Activated naive CD4-positive, alpha-beta T cell treated with anti-CD3 and anti-CD28 coated beads for 36 hours (primary cell): ENCODE results near the gene ZNF423. TPM values are rescaled to one million over a fixed set of nuclear protein-coding genes. Genes with fewer than 3 reads are reported as not detected.

Experiments used
- CTCF ChIA-PET: fragments of 350-600 bp; sonication (Branson Sonifier 250); formaldehyde crosslinking; loops from one replicate; lab custom pipeline; 2021; ENCODE audit warnings: antibody characterized with exemption; lab: Charles Lee
- DNase-seq: peaks from one replicate; pipeline ENCODE4 v3.0.0-alpha.2; 2020
- H3K27ac Mint-ChIP-seq: one replicate; pipeline ENCODE4 v1.8.0; 2021; ENCODE audit warnings: mild to moderate bottlenecking, mixed read lengths
- H3K27me3 Mint-ChIP-seq: one replicate; pipeline ENCODE4 v1.8.0; 2021; ENCODE audit warnings: low read depth, mixed read lengths
- H3K36me3 Mint-ChIP-seq: one replicate; pipeline ENCODE4 v1.8.0; 2021; ENCODE audit warnings: low read depth, mixed read lengths
- H3K4me1 Mint-ChIP-seq: one replicate; pipeline ENCODE4 v1.8.0; 2021; ENCODE audit warnings: low read depth, mixed read lengths
- H3K4me3 Mint-ChIP-seq: one replicate; pipeline ENCODE4 v1.8.0; 2021; ENCODE audit warnings: mild to moderate bottlenecking, moderate library complexity, mixed read lengths
- H3K9me3 Mint-ChIP-seq: one replicate; pipeline ENCODE4 v1.8.0; 2021; ENCODE audit warnings: mixed read lengths
- intact Hi-C: fragments of 100-400 bp; cut with micrococcal nuclease; formaldehyde crosslinking; loops from one replicate; pipeline ENCODE4 v1.15.1; 2023
- total RNA-seq, 2 experiments: library from RNA; stranded (reverse); gene quantifications; one replicate each; pipeline ENCODE4 v1.2.3, GENCODE V29; 2021

Gene ZNF423
- total RNA-seq, 2 experiments from 2014 or later: 0.05 TPM; not detected in 1

DNA sequence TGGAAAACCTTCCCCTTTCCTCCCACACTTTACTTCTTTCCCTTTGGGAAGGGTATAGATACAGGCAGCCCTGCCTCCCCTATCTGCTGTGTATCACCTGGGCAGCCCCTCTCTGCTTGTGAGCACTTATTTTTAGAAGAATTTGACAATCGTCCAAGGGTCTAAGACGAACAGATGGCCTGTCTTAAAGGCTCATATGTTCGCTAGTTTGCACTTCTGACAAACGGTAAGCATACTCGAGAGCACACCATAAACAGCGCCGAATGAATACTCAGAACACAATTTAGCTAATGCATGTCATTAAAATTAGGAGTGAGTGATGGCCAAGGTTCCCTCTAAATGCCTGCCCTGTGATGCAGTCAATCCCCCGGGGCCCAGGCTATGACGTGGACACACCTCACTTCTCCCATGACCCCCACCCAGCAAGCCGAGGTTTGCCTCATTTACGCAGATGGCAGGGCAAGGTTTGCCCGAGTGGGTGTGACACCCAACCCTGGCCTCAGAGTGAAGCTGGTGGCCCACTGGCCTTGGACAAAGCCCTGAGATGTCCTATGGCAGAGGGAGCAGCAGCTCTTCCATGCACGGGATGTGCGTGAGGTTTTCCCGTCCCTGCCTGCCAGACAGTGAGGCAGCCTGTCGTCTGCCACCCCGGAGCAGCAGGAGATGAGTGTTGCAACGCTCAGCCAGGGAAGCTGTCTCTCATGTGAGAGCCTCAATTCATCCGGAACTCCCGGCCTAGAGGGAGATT, 357.1 kb downstream of the ZNF423 start:
- H3K27ac Mint-ChIP-seq: no peak overlapping the region
- H3K9me3 Mint-ChIP-seq: no peaks in the 10 kb centered on the region
- H3K4me3 Mint-ChIP-seq: no peak overlapping the region
- DNase-seq: no peak
- intact Hi-C loops: no loop called here
- H3K36me3 Mint-ChIP-seq: no peaks in the 10 kb centered on the region
- CTCF ChIA-PET: interaction anchor here (0.9 kb wide), 2 partner anchors 26 to 94 kb away, joined by 3 read pairs; no protein-coding TSS in a partner anchor
- no peaks in the 10 kb centered on the region for H3K27me3 Mint-ChIP-seq
- H3K4me1 Mint-ChIP-seq: peaks cover 4% of the 10 kb centered on the region

DNA sequence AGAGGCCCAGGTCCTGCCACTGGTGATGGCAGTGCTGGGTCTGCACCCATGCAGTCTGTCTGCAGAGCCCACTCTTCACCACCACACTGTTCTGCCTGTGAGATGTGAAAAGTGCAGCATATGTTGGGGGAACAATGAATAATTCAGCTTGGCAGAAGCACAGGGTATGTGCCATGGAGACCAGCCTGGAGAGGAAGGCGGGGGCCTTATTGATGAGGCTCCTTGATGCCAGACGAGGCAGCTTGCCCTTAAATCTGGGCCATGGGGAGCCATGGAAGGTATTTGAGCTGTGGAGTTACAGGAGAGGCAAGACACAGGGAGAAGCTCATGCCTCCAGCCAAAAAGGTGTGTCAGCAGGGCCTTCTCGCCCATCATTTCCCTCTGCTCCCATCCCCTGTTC, 357.6 kb downstream of the ZNF423 start:
- Mint-ChIP-seq H3K4me3 (no peak overlapping the region), H3K4me1 (peaks cover 4% of the 10 kb centered on the region), H3K27ac (no peak overlapping the region), H3K27me3 (no peaks in the 10 kb centered on the region), H3K9me3 (no peaks in the 10 kb centered on the region), H3K36me3 (no peaks in the 10 kb centered on the region)
- CTCF ChIA-PET: interaction anchor here (0.9 kb wide), 2 partner anchors 27 to 95 kb away, joined by 3 read pairs; no protein-coding TSS in a partner anchor
- intact Hi-C loops: no loop called here
- DNase-seq: no peak

DNA sequence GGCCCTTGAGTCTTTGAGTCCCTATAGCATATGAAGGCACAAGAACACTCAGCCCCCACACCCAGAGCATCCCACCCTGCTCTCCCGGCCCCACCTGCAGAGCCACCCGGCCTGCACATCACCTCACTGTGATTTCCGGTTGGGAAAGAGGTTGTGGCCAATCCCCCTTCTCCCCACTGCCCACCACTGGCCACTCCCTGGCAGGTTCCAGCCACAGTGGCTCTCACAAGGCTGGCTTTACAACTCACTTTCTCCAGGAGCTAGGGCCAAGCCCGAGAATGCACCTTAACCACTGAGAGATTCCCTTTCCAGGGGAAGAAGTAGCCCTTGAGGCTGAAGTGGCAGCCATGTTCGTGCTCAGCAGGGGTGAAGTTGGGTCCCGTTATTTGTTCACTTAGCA, 358.4 kb downstream of the ZNF423 start:
- Mint-ChIP-seq H3K4me3 (no peak overlapping the region), H3K9me3 (no peaks in the 10 kb centered on the region), H3K4me1 (no peaks in the 10 kb centered on the region), H3K27ac (no peak overlapping the region), H3K36me3 (no peaks in the 10 kb centered on the region), H3K27me3 (no peaks in the 10 kb centered on the region)
- intact Hi-C loops: no loop called here
- no peak for DNase-seq
- CTCF ChIA-PET: no interaction called here

DNA sequence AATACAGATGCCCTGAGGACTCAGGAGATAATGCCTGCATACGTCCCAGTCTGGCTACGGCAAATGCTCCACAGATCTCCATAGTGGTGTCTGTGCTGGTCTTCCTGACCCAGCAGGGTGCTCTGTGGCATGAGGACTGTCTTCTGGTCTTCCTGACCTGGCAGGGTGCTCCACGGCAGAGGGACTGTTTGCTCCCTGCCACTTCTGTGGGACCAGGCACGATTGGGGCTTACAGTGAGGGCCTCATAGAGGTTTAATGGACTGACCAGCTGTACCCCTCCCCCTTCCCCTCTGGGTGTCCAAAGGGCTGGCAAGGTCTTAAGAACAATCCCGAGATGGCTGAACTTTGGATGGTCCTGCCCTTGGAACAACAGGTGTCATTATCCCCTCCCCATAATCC, 359.3 kb downstream of the ZNF423 start:
- no peaks in the 10 kb centered on the region for H3K4me1 Mint-ChIP-seq
- no peak for DNase-seq
- no peaks in the 10 kb centered on the region for H3K27me3 Mint-ChIP-seq
- H3K9me3 Mint-ChIP-seq: no peaks in the 10 kb centered on the region
- H3K27ac Mint-ChIP-seq: no peak overlapping the region
- intact Hi-C loops: no loop called here
- no peak overlapping the region for H3K4me3 Mint-ChIP-seq
- no peaks in the 10 kb centered on the region for H3K36me3 Mint-ChIP-seq
- CTCF ChIA-PET: no interaction called here

DNA sequence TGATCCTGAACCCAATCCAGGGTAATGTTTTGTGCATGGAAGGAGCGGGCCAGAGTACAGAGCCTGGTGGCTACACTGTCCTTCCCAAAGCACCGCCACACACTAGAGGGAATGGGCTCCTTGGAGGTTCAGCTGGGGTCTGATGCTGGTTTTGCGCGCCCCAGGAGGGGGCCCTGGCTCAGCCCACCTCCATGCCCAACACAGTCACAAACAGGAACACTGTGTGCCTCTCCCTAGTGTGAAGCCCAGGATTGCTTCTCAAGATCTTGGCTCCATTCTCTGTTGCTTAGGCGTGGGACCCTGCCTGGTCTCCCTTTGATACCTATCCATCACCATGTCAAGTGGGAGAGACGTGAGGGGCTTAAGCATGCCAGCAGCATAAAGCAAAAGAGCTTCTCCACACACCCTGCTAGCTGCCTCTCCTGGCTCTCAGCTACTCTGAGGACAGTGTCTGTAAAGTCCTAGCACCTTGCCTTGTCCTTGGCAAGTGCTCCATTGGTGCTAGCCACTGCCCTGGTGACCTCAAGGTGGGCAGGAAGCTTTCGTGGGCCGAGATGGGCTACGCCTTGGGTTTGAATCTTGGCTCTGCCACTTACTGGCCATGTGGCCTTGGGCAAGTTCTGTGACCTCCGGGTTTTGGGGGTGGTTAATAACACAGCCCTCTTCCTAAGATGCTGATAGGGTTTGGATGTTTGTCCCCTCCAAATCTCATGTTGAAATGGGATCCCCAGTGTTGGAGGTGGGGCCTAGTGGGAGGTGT, 360.1 kb downstream of the ZNF423 start:
- H3K27me3 Mint-ChIP-seq: no peaks in the 10 kb centered on the region
- H3K4me3 Mint-ChIP-seq: no peak overlapping the region
- no peaks in the 10 kb centered on the region for H3K36me3 Mint-ChIP-seq
- CTCF ChIA-PET: no interaction called here
- DNase-seq: no peak
- H3K4me1 Mint-ChIP-seq: no peaks in the 10 kb centered on the region
- no peaks in the 10 kb centered on the region for H3K9me3 Mint-ChIP-seq
- H3K27ac Mint-ChIP-seq: no peak overlapping the region
- intact Hi-C loops: no loop called here

DNA sequence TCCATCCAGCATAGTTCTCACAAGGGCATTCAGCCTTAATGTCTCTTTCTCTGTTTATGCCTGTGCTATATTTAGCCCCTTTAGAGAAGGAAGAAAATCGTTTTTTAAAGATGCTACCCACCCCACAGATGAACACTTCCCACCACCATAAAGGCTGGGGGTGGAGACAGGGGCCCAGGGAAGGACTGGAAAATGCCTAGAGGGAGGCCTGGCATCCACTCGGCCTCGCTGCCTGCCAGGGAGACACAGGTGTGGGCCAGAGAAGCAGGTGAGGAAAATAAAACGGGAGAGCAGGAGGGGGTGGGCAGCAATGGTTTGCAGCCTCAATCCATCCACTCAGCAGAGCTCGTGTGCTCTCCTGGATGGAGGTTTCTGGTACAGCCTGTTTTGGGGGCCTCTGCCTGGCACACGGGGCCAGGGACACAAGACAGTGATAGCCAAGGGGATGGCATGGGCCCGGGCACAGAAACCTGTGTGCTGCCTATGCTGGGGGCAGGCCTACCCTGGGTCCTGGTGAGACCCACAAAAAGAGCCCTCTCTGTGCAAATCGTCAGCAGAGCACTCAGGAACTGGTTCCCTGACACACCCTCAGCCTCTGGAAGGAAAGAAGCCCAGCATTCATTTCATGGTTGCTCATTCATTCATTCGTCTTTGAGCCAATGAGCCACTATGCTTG, 360.9 kb downstream of the ZNF423 start:
- Mint-ChIP-seq H3K9me3 (no peaks in the 10 kb centered on the region), H3K27me3 (no peaks in the 10 kb centered on the region), H3K27ac (no peak overlapping the region), H3K36me3 (no peaks in the 10 kb centered on the region), H3K4me3 (no peak overlapping the region), H3K4me1 (no peaks in the 10 kb centered on the region)
- CTCF ChIA-PET: no interaction called here
- no peak for DNase-seq
- intact Hi-C loops: loop anchor here (5.0 kb wide), 1 partner anchor 88 kb away; no protein-coding TSS in a partner anchor

DNA sequence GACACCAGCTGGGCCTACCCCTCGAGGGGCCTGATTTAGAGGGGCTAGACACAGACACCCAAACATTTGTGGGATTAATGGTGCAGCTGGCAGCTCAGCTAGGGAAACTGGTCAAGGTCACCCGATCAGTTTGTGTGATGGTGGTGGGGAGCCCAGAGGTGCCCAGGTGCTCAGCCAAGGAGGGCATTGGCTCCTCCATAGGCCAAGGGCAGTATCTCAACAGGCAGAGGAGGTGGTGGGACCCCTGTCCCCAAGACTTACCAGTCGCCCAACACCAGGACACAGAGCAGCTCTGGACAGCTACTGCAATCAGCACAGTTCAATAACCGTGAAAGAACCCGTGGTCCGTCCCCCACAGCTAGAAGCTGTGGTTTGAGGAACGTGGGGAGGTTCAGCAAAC, 361.4 kb downstream of the ZNF423 start:
- CTCF ChIA-PET: no interaction called here
- Mint-ChIP-seq H3K4me3 (no peak overlapping the region), H3K36me3 (no peaks in the 10 kb centered on the region), H3K27ac (no peak overlapping the region), H3K4me1 (no peaks in the 10 kb centered on the region), H3K9me3 (no peaks in the 10 kb centered on the region), H3K27me3 (no peaks in the 10 kb centered on the region)
- intact Hi-C loops: loop anchor here (5.0 kb wide), 1 partner anchor 87 kb away; no protein-coding TSS in a partner anchor
- no peak for DNase-seq

DNA sequence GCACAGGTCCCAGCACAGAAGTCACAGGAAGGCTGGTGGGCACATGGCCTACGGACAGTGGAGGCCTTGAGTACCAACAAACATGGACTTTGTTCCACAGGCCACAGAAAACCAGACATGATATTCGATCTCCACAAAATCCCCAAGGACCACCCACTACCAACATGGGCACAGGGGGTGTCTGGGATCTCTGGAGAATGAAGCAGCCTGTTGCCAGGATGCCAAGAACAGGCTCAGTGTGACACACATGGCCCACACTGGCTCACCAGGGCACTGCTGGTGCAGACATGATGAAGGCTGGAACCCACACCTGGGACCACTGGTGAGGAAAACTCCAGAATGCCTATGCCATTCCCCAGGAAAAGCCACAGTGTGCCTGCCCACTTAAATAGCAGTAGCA, 362.1 kb downstream of the ZNF423 start:
- CTCF ChIA-PET: interaction anchor here (0.7 to 1.3 kb wide), 2 partner anchors 99 to 429 kb away, joined by 3 to 4 read pairs; no protein-coding TSS in a partner anchor
- intact Hi-C loops: loop anchor here (5.0 kb wide), 1 partner anchor 87 kb away; no protein-coding TSS in a partner anchor

DNA sequence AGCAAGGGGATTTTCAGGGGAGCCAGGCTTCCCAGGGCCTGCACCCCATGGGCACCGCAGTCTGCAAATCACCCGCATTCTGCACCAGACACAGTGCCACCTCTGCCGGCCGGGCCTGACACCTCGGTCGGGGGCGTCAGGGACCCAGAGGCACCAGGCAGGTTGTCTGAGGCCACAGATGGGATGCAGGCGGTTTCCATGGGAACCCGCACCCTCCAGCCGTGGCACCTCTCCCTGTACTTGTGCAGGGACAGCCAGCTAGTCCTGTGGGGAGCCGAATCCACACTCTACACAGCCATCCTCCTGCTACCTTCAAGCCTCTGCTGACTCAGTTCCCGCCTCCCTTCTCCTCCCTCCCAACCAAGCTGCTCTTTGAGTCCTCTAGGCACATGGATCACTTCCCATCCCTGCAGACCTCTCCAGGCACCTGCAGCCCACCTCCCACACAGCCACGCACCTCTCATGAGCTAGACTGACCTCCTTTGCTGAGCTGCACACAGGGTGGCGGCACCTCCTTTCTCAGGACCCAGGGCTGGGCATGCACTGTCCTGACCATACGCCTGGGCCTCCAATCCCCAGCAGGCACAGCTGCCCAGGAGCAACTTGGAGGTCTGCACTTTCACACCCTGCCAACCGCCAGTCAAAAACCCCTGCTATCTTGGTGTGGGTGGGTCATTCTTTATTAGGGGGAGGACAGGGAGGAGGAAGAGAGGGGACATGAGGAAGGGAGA, 362.9 kb downstream of the ZNF423 start:
- H3K36me3 Mint-ChIP-seq: no peaks in the 10 kb centered on the region
- H3K9me3 Mint-ChIP-seq: no peaks in the 10 kb centered on the region
- no peaks in the 10 kb centered on the region for H3K4me1 Mint-ChIP-seq
- H3K27ac Mint-ChIP-seq: no peak overlapping the region
- intact Hi-C loops: loop anchor here (5.0 kb wide), 1 partner anchor 86 kb away; no protein-coding TSS in a partner anchor
- CTCF ChIA-PET: interaction anchor here (0.7 to 1.3 kb wide), 7 partner anchors 47 to 430 kb away, joined by 3 to 4 read pairs (median 3); no protein-coding TSS in a partner anchor
- DNase-seq: no peak
- H3K4me3 Mint-ChIP-seq: no peak overlapping the region
- H3K27me3 Mint-ChIP-seq: no peaks in the 10 kb centered on the region

More for the DNA sequence above, 362.1 kb downstream of the ZNF423 start:
- Mint-ChIP-seq H3K4me1 (no peaks in the 10 kb centered on the region), H3K36me3 (no peaks in the 10 kb centered on the region), H3K27ac (no peak overlapping the region), H3K9me3 (no peaks in the 10 kb centered on the region), H3K27me3 (no peaks in the 10 kb centered on the region), H3K4me3 (no peak overlapping the region)
- DNase-seq: no peak

DNA sequence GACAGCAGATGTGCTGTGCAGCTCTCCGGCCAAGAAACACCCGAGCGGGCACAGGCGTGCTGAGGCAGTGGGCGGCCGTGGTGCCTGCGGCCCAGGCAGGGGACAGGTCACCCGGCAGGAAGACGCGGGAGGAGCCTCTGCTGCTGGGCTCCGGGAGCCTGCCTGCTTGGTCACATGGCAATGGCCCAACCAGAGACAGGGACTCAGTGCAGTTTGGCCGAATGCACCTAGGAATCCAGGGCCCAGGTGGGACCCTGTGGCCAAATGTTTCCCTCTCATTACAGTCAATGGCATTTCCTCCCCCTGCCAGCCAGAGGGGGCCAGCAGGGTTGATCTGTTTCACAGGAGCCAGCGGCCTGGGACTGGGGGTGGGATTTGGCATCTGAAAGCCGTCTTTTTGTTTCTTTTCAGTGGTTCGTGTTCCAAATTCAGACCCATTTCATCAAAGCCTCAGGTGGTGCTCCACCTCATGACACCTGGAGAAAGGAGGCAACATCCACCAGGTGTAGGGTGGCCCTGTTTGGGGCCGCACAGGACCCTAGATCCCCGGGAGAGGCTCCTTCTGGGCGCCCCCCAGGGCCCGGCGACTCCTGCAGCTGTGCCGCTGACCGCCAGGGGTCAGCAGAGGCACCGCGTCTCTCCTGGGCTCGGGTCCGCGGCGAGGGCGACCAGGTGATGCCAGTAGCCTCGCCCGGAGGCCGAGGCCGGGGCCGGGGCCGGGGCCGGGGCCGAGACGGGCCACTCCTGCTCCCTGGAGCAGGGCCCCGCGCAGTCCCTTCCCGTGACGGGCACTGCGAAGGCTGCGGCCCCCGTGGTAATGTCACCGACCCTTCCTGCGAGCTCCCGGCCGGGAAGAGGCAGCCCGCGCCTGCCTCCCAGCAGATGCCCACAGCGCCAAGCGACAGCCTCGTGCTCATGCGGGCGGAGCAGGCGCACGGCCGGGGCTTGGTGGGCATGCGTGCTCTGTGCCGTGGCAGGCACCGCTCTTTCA, 363.8 kb downstream of the ZNF423 start:
- H3K4me1 Mint-ChIP-seq: no peaks in the 10 kb centered on the region
- intact Hi-C loops: loop anchor here (2.0 to 5.0 kb wide), 2 partner anchors 85 to 101 kb away; no protein-coding TSS in a partner anchor
- H3K27me3 Mint-ChIP-seq: no peaks in the 10 kb centered on the region
- no peak overlapping the region for H3K27ac Mint-ChIP-seq
- H3K36me3 Mint-ChIP-seq: no peaks in the 10 kb centered on the region
- peak; percentile 37 for DNase-seq
- no peak overlapping the region for H3K4me3 Mint-ChIP-seq
- CTCF ChIA-PET: interaction anchor here (0.7 to 1.3 kb wide), 6 partner anchors 46 to 431 kb away, joined by 3 to 4 read pairs (median 3); no protein-coding TSS in a partner anchor
- H3K9me3 Mint-ChIP-seq: no peaks in the 10 kb centered on the region
